Measurements from ENCODE around the gene EPHB2.
A peak's percentile ranks its signal among the peaks of the same experiment; 100 is the strongest.

- TF ChIP-seq POLR2AphosphoS5 (IDR thresholded peaks at IDR 0.05) (no peak), REST (IDR thresholded peaks at IDR 0.05; ENCODE audit: borderline replicate concordance) (no peak), EZH2 (IDR thresholded peaks at IDR 0.05; ENCODE audit: borderline replicate concordance, insufficient read depth, low read length, poor library complexity, severe bottlenecking) (no peak)
- TF ChIP-seq, protein P1, sequence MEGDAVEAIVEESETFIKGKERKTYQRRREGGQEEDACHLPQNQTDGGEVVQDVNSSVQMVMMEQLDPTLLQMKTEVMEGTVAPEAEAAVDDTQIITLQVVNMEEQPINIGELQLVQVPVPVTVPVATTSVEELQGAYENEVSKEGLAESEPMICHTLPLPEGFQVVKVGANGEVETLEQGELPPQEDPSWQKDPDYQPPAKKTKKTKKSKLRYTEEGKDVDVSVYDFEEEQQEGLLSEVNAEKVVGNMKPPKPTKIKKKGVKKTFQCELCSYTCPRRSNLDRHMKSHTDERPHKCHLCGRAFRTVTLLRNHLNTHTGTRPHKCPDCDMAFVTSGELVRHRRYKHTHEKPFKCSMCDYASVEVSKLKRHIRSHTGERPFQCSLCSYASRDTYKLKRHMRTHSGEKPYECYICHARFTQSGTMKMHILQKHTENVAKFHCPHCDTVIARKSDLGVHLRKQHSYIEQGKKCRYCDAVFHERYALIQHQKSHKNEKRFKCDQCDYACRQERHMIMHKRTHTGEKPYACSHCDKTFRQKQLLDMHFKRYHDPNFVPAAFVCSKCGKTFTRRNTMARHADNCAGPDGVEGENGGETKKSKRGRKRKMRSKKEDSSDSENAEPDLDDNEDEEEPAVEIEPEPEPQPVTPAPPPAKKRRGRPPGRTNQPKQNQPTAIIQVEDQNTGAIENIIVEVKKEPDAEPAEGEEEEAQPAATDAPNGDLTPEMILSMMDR (IDR thresholded peaks at IDR 0.05; ENCODE audit: poor library complexity, severe bottlenecking) = peak; percentile 23
These were observed 36.3 kb upstream of the EPHB2 start for GRCh38 chr1:22674410-22674749.
